Spinal cord (tissue), 10 donors: Measurements from ENCODE around the gene NEUROG3. TPM values are rescaled to one million over a fixed set of nuclear protein-coding genes. Genes with fewer than 3 reads are reported as not detected.
A peak's percentile ranks its signal among the peaks of the same experiment; 100 is the strongest.

Experiments used
- DNase-seq, 6 donors: peaks; one replicate each; pipeline versions ENCODE4 v3.0.0 to v3.0.0-alpha.2; 2013 to 2015; ENCODE audit warnings: low spot score in 6 of 6, low read depth in 4 of 6
- H3K27ac ChIP-seq: one replicate; pipeline ENCODE4 v1.5.1; 2013; ENCODE audit warnings: low read depth, low read length, control low read depth
- H3K27me3 ChIP-seq: one replicate; pipeline ENCODE4 v1.6.1; 2013; ENCODE audit warnings: low read length; ENCODE audit not compliant: control insufficient read depth, insufficient read depth
- H3K36me3 ChIP-seq: one replicate; pipeline ENCODE4 v1.6.1; 2013; ENCODE audit warnings: low read length; ENCODE audit not compliant: control insufficient read depth, insufficient read depth
- H3K4me1 ChIP-seq: one replicate; pipeline ENCODE4 v1.6.1; 2013; ENCODE audit warnings: low read length; ENCODE audit not compliant: control insufficient read depth, insufficient read depth
- H3K4me3 ChIP-seq: one replicate; pipeline ENCODE4 v1.5.1; 2013; ENCODE audit warnings: low read depth, low read length, control low read depth
- H3K9me3 ChIP-seq: one replicate; pipeline ENCODE4 v1.6.1; 2013; ENCODE audit warnings: low read length; ENCODE audit not compliant: control insufficient read depth, insufficient read depth
- WGBS: methylation state at CpG from one replicate; pipeline ENCODE4 v1.1.5; 2013; ENCODE audit warnings: missing lambda C conversion rate; ENCODE audit not compliant: insufficient coverage; 5-methylcytosine and 5-hydroxymethylcytosine counted together
- long read RNA-seq, 4 donors: transcript quantifications; one replicate each; lab custom pipeline, GENCODE V29; 2026
- polyA plus RNA-seq, 2 donors: library from polyadenylated mRNA; unstranded; fragments of 120-200 nt; gene quantifications; one replicate each; pipeline ENCODE4 v1.2.1, GENCODE V29; 2013; ENCODE audit not compliant: insufficient read length in 2 of 2
- total RNA-seq, 2 donors: library from RNA; depleted of rRNA in 1 of 2; stranded (reverse); fragments of 120-200 nt in 1 of 2; fragments of >200 nt in 1 of 2; gene quantifications; one replicate each; pipeline versions ENCODE4 v1.2.3 to v1.2.4, GENCODE V29; 2013 to 2014
- donor health status: healthy.

Gene NEUROG3
- total RNA-seq (not detected), polyA plus RNA-seq (under 1 TPM in 1 of 2 donors, not detected in 1; 0.19 TPM)
- long read RNA-seq, donor 1, result 0 reads
- long read RNA-seq, donor 2, result 0 reads
- long read RNA-seq, donor 3, result 0 reads
- long read RNA-seq, donor 4, result 0 reads

GRCh38 chr10:69573056-69573806 is at the start of gene NEUROG3:
TSS of gene NEUROG3 (minus strand) at chr10:69573422. CDS start at chr10:69573043, 379 bp downstream.
- H3K27me3 ChIP-seq, result peaks cover 97% of the 10 kb centered on the region
- no peak for DNase-seq
- H3K36me3 ChIP-seq, result no peaks in the 10 kb centered on the region
- no peak within 1 kb of the TSS for H3K27ac ChIP-seq
- peaks cover 59% of the 10 kb centered on the region for H3K4me1 ChIP-seq
- 1% methylated on average over 51 of the region's 53 CpGs for WGBS
- H3K9me3 ChIP-seq, result no peaks in the 10 kb centered on the region
- H3K4me3 ChIP-seq, result no peak within 1 kb of the TSS

DNA sequence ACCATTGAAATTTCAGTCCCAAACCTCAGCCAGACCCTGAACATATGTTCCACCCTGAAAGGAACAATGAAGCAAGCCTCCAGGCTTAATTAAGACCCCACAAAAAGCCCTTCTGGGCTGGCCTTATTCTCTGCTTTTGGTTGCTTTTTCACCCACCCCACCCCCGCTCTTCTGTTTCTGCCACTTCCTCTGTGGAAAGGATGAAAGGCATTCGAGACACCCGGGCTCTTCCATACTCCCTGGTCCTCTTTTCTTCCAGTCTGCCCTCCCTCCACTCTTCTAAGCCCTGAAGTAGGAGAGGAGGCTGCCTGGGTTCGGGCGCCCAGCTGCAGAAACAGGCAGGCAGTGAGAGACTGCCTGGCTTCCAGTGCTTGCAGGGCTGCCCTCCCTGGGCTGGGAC is 47.4 kb upstream of the NEUROG3 start:
- DNase-seq, result no peak
- WGBS, result no CpG with 5 or more reads among the region's 5 CpGs
- H3K27ac ChIP-seq, result no peak overlapping the region
- H3K36me3 ChIP-seq, result no peaks in the 10 kb centered on the region
- no peak overlapping the region for H3K4me3 ChIP-seq
- H3K27me3 ChIP-seq, result no peaks in the 10 kb centered on the region
- H3K4me1 ChIP-seq, result no peaks in the 10 kb centered on the region
- H3K9me3 ChIP-seq, result no peaks in the 10 kb centered on the region

GRCh38 chr10:69619626-69620025 is 46.4 kb upstream of the NEUROG3 start:
- DNase-seq, result no peak
- no peaks in the 10 kb centered on the region for H3K9me3 ChIP-seq
- no peaks in the 10 kb centered on the region for H3K27me3 ChIP-seq
- no peaks in the 10 kb centered on the region for H3K36me3 ChIP-seq
- no peak overlapping the region for H3K4me3 ChIP-seq
- H3K27ac ChIP-seq, result no peak overlapping the region
- no peaks in the 10 kb centered on the region for H3K4me1 ChIP-seq
- WGBS, result 98% methylated on average over 7 of the region's 7 CpGs

GRCh38 chr10:69618746-69619145 is 45.5 kb upstream of the NEUROG3 start:
- no peak overlapping the region for H3K27ac ChIP-seq
- H3K27me3 ChIP-seq, result no peaks in the 10 kb centered on the region
- 90% methylated on average over 2 of the region's 2 CpGs for WGBS
- H3K4me1 ChIP-seq, result no peaks in the 10 kb centered on the region
- no peaks in the 10 kb centered on the region for H3K9me3 ChIP-seq
- no peak overlapping the region for H3K4me3 ChIP-seq
- no peaks in the 10 kb centered on the region for H3K36me3 ChIP-seq
- DNase-seq, result no peak

- no peaks in the 10 kb centered on the region for H3K27me3 ChIP-seq
- no peaks in the 10 kb centered on the region for H3K36me3 ChIP-seq
- H3K4me3 ChIP-seq, result no peak overlapping the region
- DNase-seq, result no peak
- H3K4me1 ChIP-seq, result no peaks in the 10 kb centered on the region
- WGBS, result 100% methylated on average over 1 of the region's 4 CpGs
- no peaks in the 10 kb centered on the region for H3K9me3 ChIP-seq
- no peak overlapping the region for H3K27ac ChIP-seq
These were observed 43.1 kb upstream of the NEUROG3 start for GRCh38 chr10:69616358-69616757.

GRCh38 chr10:69614130-69614529 is 40.9 kb upstream of the NEUROG3 start:
- WGBS, result no CpG with 5 or more reads among the region's 1 CpG

DNA sequence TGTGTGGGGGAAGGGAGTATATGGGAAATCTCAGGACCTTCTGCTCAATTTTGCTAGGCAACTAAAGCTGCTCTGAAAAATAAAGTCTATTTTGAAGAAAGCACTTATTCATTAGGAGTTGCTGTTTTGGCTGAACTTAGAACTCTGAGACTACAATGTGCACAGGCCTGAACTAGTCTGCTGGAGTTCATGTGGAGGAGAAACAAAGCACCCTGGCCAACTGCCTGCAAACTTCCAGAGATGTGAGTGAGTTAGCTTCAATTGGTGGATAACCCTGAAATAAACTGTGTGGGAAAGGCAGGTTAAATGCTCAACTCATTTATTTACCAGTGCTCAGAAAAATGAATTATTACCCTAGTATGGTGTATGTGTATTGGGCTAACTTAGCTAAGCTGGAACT is 39.5 kb upstream of the NEUROG3 start:
- no peaks in the 10 kb centered on the region for H3K4me1 ChIP-seq
- no peaks in the 10 kb centered on the region for H3K27me3 ChIP-seq
- H3K9me3 ChIP-seq, result no peaks in the 10 kb centered on the region
- DNase-seq, result peak in 1 of 6 donors; percentile 61
- H3K36me3 ChIP-seq, result no peaks in the 10 kb centered on the region
- no peak overlapping the region for H3K4me3 ChIP-seq
- no peak overlapping the region for H3K27ac ChIP-seq

More at GRCh38 chr10:69614130-69614529, 40.9 kb upstream of the NEUROG3 start:
- no peak overlapping the region for H3K4me3 ChIP-seq
- no peaks in the 10 kb centered on the region for H3K9me3 ChIP-seq
- no peak overlapping the region for H3K27ac ChIP-seq
- no peaks in the 10 kb centered on the region for H3K4me1 ChIP-seq
- H3K36me3 ChIP-seq, result no peaks in the 10 kb centered on the region
- no peaks in the 10 kb centered on the region for H3K27me3 ChIP-seq
- no peak for DNase-seq

DNA sequence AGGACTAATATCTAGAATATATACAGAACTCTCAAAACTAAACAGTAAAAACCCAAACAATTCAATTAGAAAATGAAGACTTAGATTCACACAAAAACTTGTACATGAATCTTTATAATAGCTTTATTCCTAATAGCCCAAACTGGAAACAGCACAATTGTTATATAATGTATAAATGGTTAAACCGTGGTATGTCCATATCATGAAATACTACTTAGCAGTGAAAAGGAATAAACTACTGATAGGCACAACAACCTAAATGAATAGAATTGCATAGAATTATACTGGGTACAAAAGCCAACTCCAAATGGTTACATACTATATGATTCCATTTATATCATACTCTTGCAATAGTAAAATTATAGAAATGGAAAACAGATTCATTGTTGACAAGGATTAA is 35.9 kb upstream of the NEUROG3 start:
- Histone ChIP-seq H3K9me3 (no peaks in the 10 kb centered on the region), H3K4me1 (no peaks in the 10 kb centered on the region), H3K36me3 (no peaks in the 10 kb centered on the region), H3K4me3 (no peak overlapping the region), H3K27ac (no peak overlapping the region), H3K27me3 (no peaks in the 10 kb centered on the region)
- WGBS, result no CpG with 5 or more reads among the region's 1 CpG
- no peak for DNase-seq

- WGBS, result 85% methylated on average over 4 of the region's 5 CpGs
- H3K27me3 ChIP-seq, result peaks cover 6% of the 10 kb centered on the region
- H3K36me3 ChIP-seq, result no peaks in the 10 kb centered on the region
These were observed 27.6 kb upstream of the NEUROG3 start for GRCh38 chr10:69600761-69601330.

DNA sequence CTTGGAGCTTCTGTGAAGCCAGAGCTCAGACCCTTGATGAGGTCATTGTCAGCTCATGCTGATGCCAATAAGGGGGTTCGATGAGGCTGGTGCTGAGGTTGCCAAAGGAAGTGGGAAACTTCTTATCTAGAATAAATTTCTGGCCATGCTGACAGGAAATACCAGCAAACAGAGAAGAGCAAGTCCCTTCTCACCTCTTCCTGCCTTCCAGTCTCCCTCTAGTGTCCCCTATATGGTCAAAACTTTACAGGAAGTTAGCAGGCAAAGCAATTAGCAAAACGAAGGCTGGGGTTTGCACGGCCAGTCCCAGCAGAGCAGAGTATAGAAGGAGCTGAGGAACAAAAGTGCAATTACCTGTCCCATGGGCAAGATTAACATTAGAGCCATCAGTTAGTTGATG is 15.1 kb upstream of the NEUROG3 start:
- H3K27me3 ChIP-seq, result no peaks in the 10 kb centered on the region
- H3K36me3 ChIP-seq, result no peaks in the 10 kb centered on the region
- 36% methylated on average over 2 of the region's 3 CpGs for WGBS
- H3K4me1 ChIP-seq, result no peaks in the 10 kb centered on the region
- no peak overlapping the region for H3K27ac ChIP-seq
- H3K9me3 ChIP-seq, result no peaks in the 10 kb centered on the region
- no peak overlapping the region for H3K4me3 ChIP-seq
- no peak for DNase-seq

More at GRCh38 chr10:69600761-69601330, 27.6 kb upstream of the NEUROG3 start:
- no peak for DNase-seq
- Histone ChIP-seq H3K9me3 (no peaks in the 10 kb centered on the region), H3K27ac (no peak overlapping the region), H3K4me1 (no peaks in the 10 kb centered on the region), H3K4me3 (no peak overlapping the region)
